Stimulated activated naive B cell treated with anti-CD40 and anti-IgM and Interleukin-4, amounts not matched to agents 10 μg/mL and 1 μg/mL and 100 μg/mL, for 72 hours (primary cell): ENCODE results near the gene CDKN1B.
A peak's percentile ranks its signal among the peaks of the same experiment; 100 is the strongest.

Source experiments
- ATAC-seq, 2 donors: fragments of 150-1000 bp; cut with Tn5 transposase; replicated peaks; 2 replicates each; pipeline ENCODE4 v1.10.0; 2021; ENCODE audit warnings: moderate library complexity in 1 of 2
- DNase-seq: peaks from one replicate; pipeline ENCODE4 v3.0.0; 2021
- H3K27ac Mint-ChIP-seq: one replicate; pipeline ENCODE4 v1.8.0; 2022; ENCODE audit warnings: mild to moderate bottlenecking, mixed read lengths
- H3K27me3 Mint-ChIP-seq, 2 donors: one replicate each; pipeline ENCODE4 v1.8.0; 2022; ENCODE audit warnings: mixed read lengths in 2 of 2
- H3K36me3 Mint-ChIP-seq, 2 donors: one replicate each; pipeline ENCODE4 v1.8.0; 2022; ENCODE audit warnings: mixed read lengths in 2 of 2, mild to moderate bottlenecking in 1 of 2
- H3K4me1 Mint-ChIP-seq, 2 donors: one replicate each; pipeline ENCODE4 v1.8.0; 2022; ENCODE audit warnings: mixed read lengths in 2 of 2, mild to moderate bottlenecking in 1 of 2
- H3K4me3 Mint-ChIP-seq, 2 donors: one replicate each; pipeline ENCODE4 v1.8.0; 2022; ENCODE audit warnings: mild to moderate bottlenecking in 2 of 2, mixed read lengths in 2 of 2, moderate library complexity in 1 of 2
- H3K9me3 Mint-ChIP-seq, 2 donors: one replicate each; pipeline ENCODE4 v1.8.0; 2022; ENCODE audit warnings: mixed read lengths in 2 of 2, mild to moderate bottlenecking in 1 of 2

Gene CDKN1B

GRCh38 chr12:12716793-12717585 is at the start of gene CDKN1B:
Gene CDKN1B, plus strand, starts transcription at chr12:12717368. Its CDS starts 472 bp downstream, at chr12:12717840.
- Mint-ChIP-seq H3K27me3 (no peaks in the 10 kb centered on the region), H3K9me3 (no peaks in the 10 kb centered on the region), H3K4me3 (peak within 1 kb of the TSS; percentile 92 to 99), H3K36me3 (peaks cover 32 to 33% of the 10 kb centered on the region in 2 donors), H3K27ac (peak within 1 kb of the TSS; percentile 97), H3K4me1 (peaks cover 40 to 53% of the 10 kb centered on the region in 2 donors)
- DNase-seq (peak; percentile 79), ATAC-seq (peak; percentile 70 to 75)

DNA sequence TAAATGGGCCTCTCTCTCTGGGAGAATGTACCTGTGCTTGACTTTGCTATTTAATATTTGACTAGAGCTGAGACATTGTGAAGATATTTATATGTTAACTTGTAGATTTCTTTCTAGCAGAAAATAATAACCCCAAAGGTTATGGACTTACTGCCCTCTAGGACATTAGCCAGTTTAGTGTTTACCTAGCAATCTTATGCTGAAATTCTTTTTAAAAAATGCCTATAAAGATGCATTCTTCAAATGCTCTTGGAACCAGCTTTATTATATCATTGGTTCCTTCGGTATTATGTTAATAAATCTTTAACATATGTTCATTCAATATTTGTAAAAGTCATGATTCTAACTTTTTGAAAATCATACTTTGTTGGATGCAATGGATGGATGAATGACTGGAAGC is 49.2 kb upstream of the CDKN1B start:
- Mint-ChIP-seq H3K9me3 (no peaks in the 10 kb centered on the region), H3K4me1 (no peaks in the 10 kb centered on the region), H3K27me3 (no peaks in the 10 kb centered on the region), H3K36me3 (no peaks in the 10 kb centered on the region), H3K4me3 (no peak overlapping the region), H3K27ac (no peak overlapping the region)
- ATAC-seq, result no peak
- no peak for DNase-seq

DNA sequence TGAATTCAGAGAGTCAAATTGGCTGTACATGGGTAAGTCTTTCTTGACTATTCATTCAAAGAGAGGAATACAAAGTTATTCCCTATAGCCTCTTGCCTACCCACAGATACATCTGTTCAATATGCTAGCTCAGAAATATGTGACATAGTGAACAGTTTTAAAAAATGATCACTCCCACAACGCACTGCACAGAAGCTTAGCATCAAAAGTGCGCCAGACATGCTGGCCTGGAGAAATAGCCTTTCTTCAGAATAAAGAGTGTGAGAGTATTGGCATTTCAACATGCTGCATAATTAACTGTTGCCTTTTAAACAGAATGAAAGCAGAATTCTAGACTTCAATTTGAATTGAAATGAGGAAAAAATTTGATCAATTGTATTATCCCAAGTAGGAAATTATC is 48.1 kb upstream of the CDKN1B start:
- DNase-seq (no peak), ATAC-seq (no peak)
- no peak overlapping the region for H3K27ac Mint-ChIP-seq
- no peaks in the 10 kb centered on the region for H3K27me3 Mint-ChIP-seq
- no peaks in the 10 kb centered on the region for H3K36me3 Mint-ChIP-seq
- no peaks in the 10 kb centered on the region for H3K9me3 Mint-ChIP-seq
- no peak overlapping the region for H3K4me3 Mint-ChIP-seq
- H3K4me1 Mint-ChIP-seq, result no peaks in the 10 kb centered on the region

GRCh38 chr12:12671850-12672660 is 45.1 kb upstream of the CDKN1B start:
- no peak overlapping the region for H3K27ac Mint-ChIP-seq
- H3K36me3 Mint-ChIP-seq, result no peaks in the 10 kb centered on the region
- no peaks in the 10 kb centered on the region for H3K27me3 Mint-ChIP-seq
- H3K4me1 Mint-ChIP-seq, result no peaks in the 10 kb centered on the region
- no peak overlapping the region for H3K4me3 Mint-ChIP-seq
- ATAC-seq (no peak), DNase-seq (no peak)
- H3K9me3 Mint-ChIP-seq, result no peaks in the 10 kb centered on the region

- Mint-ChIP-seq H3K27ac (no peak overlapping the region), H3K4me3 (no peak overlapping the region), H3K4me1 (no peaks in the 10 kb centered on the region), H3K27me3 (no peaks in the 10 kb centered on the region), H3K9me3 (no peaks in the 10 kb centered on the region), H3K36me3 (no peaks in the 10 kb centered on the region)
- ATAC-seq (peak; percentile 38 to 74), DNase-seq (no peak)
Measured at GRCh38 chr12:12673296-12673695, 43.9 kb upstream of the CDKN1B start.

- H3K4me1 Mint-ChIP-seq, result no peaks in the 10 kb centered on the region
- H3K4me3 Mint-ChIP-seq, result no peak overlapping the region
- DNase-seq (no peak), ATAC-seq (no peak)
- H3K27ac Mint-ChIP-seq, result no peak overlapping the region
- no peaks in the 10 kb centered on the region for H3K9me3 Mint-ChIP-seq
- H3K36me3 Mint-ChIP-seq, result no peaks in the 10 kb centered on the region
- H3K27me3 Mint-ChIP-seq, result no peaks in the 10 kb centered on the region
Measured at GRCh38 chr12:12676605-12677004, 40.6 kb upstream of the CDKN1B start.

- Mint-ChIP-seq H3K36me3 (no peaks in the 10 kb centered on the region), H3K27ac (no peak overlapping the region)
Measured at GRCh38 chr12:12681061-12681765, 36.0 kb upstream of the CDKN1B start.

GRCh38 chr12:12682284-12682683 is 34.9 kb upstream of the CDKN1B start:
- DNase-seq, result no peak
- Mint-ChIP-seq H3K4me1 (peaks cover 0 to 9% of the 10 kb centered on the region in 2 donors), H3K4me3 (no peak overlapping the region), H3K27me3 (peaks cover 8 to 11% of the 10 kb centered on the region in 2 donors), H3K9me3 (no peaks in the 10 kb centered on the region), H3K27ac (no peak overlapping the region), H3K36me3 (no peaks in the 10 kb centered on the region)
- ATAC-seq, result no peak

More at GRCh38 chr12:12681061-12681765, 36.0 kb upstream of the CDKN1B start:
- peaks cover 0 to 9% of the 10 kb centered on the region in 2 donors for H3K4me1 Mint-ChIP-seq
- H3K27me3 Mint-ChIP-seq, result peaks cover 8 to 11% of the 10 kb centered on the region in 2 donors
- DNase-seq, result no peak
- H3K4me3 Mint-ChIP-seq, result no peak overlapping the region
- no peaks in the 10 kb centered on the region for H3K9me3 Mint-ChIP-seq
- no peak for ATAC-seq

GRCh38 chr12:12683136-12683697 is 34.0 kb upstream of the CDKN1B start:
- Mint-ChIP-seq H3K27me3 (peaks cover 8 to 11% of the 10 kb centered on the region in 2 donors), H3K9me3 (no peaks in the 10 kb centered on the region), H3K27ac (no peak overlapping the region), H3K4me1 (peaks cover 0 to 9% of the 10 kb centered on the region in 2 donors), H3K36me3 (no peaks in the 10 kb centered on the region), H3K4me3 (no peak overlapping the region)
- no peak for DNase-seq
- ATAC-seq, result no peak

DNA sequence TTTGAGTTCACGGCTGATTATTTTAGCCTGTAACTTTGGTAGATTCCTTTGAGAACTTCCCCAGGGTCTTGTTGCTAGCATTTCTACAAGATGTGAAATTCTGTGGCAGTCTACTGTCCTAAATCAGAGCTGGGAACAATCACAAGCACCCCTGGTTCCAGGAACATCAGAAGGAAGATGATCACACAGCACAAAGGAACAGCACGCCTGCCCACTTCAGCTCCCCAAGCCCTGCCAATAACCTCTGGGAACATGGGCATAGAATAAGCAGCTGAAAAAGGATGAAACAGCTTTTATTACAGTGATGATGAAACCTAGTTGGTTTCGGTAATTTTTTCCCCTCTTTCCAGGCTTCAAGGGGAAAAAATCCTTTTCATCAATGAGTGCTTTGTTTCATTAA is 33.4 kb upstream of the CDKN1B start:
- H3K4me3 Mint-ChIP-seq, result no peak overlapping the region
- peaks cover 8 to 11% of the 10 kb centered on the region in 2 donors for H3K27me3 Mint-ChIP-seq
- H3K4me1 Mint-ChIP-seq, result peaks cover 0 to 9% of the 10 kb centered on the region in 2 donors
- H3K36me3 Mint-ChIP-seq, result no peaks in the 10 kb centered on the region
- no peak for DNase-seq
- ATAC-seq, result no peak
- no peak overlapping the region for H3K27ac Mint-ChIP-seq
- H3K9me3 Mint-ChIP-seq, result no peaks in the 10 kb centered on the region

GRCh38 chr12:12684375-12685106 is 32.6 kb upstream of the CDKN1B start:
- no peak for DNase-seq
- no peak for ATAC-seq
- H3K9me3 Mint-ChIP-seq, result no peaks in the 10 kb centered on the region
- H3K36me3 Mint-ChIP-seq, result no peaks in the 10 kb centered on the region
- H3K4me1 Mint-ChIP-seq, result peaks cover 0 to 9% of the 10 kb centered on the region in 2 donors
- H3K27ac Mint-ChIP-seq, result no peak overlapping the region
- H3K27me3 Mint-ChIP-seq, result peaks cover 8 to 11% of the 10 kb centered on the region in 2 donors
- no peak overlapping the region for H3K4me3 Mint-ChIP-seq

DNA sequence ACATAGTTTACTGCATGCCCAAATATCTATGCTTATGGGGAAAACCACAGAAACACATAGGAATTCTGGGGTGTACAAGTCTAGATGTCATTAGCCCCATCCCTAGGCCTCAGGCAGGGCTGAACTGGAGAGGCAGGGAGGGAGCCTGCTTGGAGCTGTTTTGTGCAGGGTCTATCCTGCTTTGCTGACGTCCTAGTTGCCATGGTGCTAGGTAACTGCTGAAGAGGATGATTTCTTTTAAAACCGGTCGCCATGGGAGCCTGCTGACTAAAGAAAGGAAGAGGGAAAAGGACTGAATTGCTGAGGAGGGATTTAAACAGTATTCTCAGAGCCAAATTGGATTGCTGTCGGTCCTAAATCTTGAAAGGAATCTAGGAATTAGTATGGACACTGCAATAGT is 31.9 kb upstream of the CDKN1B start:
- H3K9me3 Mint-ChIP-seq, result no peaks in the 10 kb centered on the region
- H3K27ac Mint-ChIP-seq, result no peak overlapping the region
- no peak for ATAC-seq
- no peak for DNase-seq
- H3K27me3 Mint-ChIP-seq, result peaks cover 8 to 11% of the 10 kb centered on the region in 2 donors
- no peaks in the 10 kb centered on the region for H3K36me3 Mint-ChIP-seq
- peaks cover 0 to 9% of the 10 kb centered on the region in 2 donors for H3K4me1 Mint-ChIP-seq
- no peak overlapping the region for H3K4me3 Mint-ChIP-seq

GRCh38 chr12:12686472-12686871 is 30.7 kb upstream of the CDKN1B start:
- no peak overlapping the region for H3K4me3 Mint-ChIP-seq
- no peaks in the 10 kb centered on the region for H3K36me3 Mint-ChIP-seq
- peaks cover 0 to 14% of the 10 kb centered on the region in 2 donors for H3K4me1 Mint-ChIP-seq
- ATAC-seq (no peak), DNase-seq (no peak)
- H3K9me3 Mint-ChIP-seq, result no peaks in the 10 kb centered on the region
- H3K27ac Mint-ChIP-seq, result no peak overlapping the region
- H3K27me3 Mint-ChIP-seq, result peaks cover 8 to 11% of the 10 kb centered on the region in 2 donors
